ENCODE measurements around the gene MOB4.
A peak's percentile ranks its signal among the peaks of the same experiment; 100 is the strongest.
"Not testable (repeated sequence)": the region's sequence is repeated elsewhere in the genome, so short reads cannot be mapped to it uniquely, and the experiment has no call there.

MOB4 gene

DNA sequence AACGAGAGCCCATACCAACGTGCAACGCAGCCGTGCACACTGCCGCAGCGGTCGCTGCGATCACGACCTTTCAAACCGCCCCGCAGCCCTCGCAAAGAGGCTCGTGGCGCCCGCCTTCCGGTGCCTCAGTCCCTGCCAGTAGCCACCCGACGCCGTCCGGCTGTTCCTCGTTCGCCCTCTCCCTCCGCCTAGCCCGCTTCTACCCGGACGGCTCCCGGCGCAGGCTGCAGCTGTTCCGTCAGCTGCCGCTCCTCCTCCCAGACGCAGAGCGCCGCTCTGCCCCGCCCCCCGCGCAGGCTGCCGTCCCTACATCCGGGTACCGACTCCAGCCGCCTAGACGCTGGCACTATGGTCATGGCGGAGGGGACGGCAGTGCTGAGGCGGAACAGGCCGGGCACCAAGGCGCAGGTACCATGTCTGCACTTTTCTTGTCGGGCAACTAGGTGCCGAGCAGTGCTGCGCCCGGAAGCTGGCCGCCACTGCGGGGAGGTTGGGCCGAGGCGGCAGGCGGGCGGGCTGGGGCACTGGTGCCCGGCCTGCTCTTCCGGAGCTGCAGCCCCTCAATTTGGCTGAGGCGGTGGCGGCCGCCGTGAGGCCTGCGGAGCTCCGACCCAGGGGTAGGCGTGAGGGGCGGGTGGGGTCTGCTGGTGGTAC lies at the start of gene MOB4:
Gene MOB4, plus strand, starts transcription at position 328 of the 654 bp plus-strand sequence. Its CDS starts 21 bp downstream, at position 349.
- peak; percentile 95 for DNase-seq (ENCODE audit: low spot score)

GRCh38 chr2:197472166-197472565 lies 43.7 kb upstream of the MOB4 start:
- DNase-seq (ENCODE audit: low spot score) = no peak

GRCh38 chr2:197477797-197478196 lies 38.1 kb upstream of the MOB4 start:
- DNase-seq (ENCODE audit: low spot score) = no peak

GRCh38 chr2:197480165-197481036 lies 35.5 kb upstream of the MOB4 start:
- DNase-seq (ENCODE audit: low spot score) = no peak

GRCh38 chr2:197484248-197484647 lies 31.6 kb upstream of the MOB4 start:
- DNase-seq (ENCODE audit: low spot score) = not testable (repeated sequence)

DNA sequence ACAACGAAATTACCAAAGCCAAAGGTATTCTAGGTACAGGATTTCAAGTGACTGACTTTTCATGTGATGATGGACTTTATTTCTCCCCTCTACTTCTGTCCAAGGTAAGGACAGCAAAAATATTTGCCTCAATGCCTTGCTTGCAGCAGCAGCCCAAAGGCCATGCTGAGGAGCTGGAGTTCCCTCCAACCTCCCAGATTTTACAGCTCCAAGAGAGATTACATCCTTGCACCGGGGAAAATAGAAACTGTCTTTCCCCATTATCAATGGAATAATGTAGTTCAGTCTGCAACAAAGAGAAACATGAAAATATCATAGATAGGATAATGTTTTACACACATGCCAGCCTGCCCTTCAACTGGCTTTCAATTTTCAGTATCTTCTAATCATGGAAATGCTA lies 29.7 kb upstream of the MOB4 start:
- DNase-seq (ENCODE audit: low spot score) = no peak

- DNase-seq (ENCODE audit: low spot score) = no peak
Measured at GRCh38 chr2:197487385-197487784, 28.5 kb upstream of the MOB4 start.

- no peak for DNase-seq (ENCODE audit: low spot score)
Measured at GRCh38 chr2:197495433-197496134, 20.3 kb upstream of the MOB4 start.

DNA sequence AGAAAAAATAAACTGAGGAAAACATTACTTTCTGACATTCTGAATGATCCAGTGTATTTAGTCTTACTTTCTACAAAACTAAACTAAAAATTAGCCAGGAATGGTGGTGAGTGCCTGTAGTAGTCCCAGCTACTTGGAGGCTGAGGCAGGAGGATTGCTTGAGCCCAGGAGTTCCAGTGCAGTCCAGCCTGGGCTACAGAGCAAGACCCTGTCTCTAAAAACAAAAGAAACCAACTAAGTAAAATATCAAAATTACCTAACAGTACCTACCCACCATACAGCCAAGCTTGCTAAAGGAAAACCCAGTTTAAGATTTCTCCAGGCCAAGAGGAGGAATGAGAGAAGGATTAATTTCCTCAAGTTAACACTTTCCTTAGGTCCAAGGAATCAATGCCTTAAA lies 19.2 kb upstream of the MOB4 start:
- DNase-seq (ENCODE audit: low spot score) = no peak

GRCh38 chr2:197497326-197497725 lies 18.5 kb upstream of the MOB4 start:
- no peak for DNase-seq (ENCODE audit: low spot score)

DNA sequence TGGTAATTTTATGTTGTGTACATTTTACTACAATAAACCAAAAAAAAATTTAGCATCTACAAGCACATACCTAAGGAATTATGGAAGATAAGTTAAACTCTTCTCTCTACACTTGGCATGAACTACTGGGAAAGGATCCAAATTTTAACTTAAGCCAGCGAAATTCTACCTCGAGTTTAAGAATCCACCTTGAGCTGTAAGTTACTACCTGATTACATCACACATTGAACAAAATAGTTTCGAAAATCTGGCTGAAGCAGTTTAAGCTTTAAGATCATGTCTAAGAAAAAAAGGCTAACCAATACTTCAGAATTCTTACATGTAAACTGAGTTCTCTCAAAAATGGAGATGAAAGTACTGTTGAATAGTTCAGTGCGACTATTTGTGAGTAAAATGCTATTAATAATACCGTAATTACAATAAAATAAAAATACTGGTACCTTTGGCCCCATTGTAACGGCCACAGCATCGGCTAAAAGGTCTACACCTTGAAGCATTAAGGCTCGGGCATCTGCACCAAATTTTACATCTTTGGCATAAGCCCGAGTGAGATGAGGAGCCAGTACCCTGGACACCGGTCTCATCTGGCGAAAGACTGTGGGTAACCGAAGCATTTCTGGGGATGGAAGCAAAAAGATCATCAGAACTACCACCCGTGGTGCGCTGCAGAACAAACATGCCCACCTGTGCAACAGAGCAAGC lies 17.5 kb upstream of the MOB4 start:
- DNase-seq (ENCODE audit: low spot score) = no peak

DNA sequence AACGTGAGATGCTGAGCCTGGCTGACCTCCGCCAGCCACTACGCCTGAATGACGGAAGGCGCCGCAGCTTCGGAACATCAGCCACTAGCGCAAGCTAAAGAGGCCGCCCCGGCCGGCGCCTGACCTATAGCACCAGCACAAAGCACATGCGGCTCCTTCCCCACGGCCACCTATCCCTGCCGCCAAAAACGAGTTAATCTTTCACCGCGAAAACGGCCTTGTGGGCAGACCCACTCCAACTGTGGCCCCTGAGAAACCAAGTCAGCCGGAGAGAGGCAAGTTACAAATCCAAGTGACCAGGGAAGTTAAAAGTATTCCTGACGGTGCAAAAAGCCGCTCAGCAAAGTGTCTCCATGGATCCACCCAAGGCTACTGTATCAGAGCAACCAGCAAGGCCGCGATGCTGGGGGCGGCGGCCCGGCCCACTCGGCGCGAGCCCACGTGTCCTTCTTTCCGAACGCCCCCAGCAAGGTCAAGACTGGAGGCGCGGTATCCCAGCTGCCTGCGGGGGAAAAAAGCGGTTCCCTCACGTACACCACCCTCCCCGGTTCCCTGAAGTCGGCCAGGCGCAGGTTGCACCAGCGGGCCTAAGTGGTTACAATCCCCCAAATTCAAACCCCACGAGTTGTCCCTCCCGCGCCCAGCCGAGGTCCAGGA lies 16.8 kb upstream of the MOB4 start:
- peak; percentile 51 for DNase-seq (ENCODE audit: low spot score)

DNA sequence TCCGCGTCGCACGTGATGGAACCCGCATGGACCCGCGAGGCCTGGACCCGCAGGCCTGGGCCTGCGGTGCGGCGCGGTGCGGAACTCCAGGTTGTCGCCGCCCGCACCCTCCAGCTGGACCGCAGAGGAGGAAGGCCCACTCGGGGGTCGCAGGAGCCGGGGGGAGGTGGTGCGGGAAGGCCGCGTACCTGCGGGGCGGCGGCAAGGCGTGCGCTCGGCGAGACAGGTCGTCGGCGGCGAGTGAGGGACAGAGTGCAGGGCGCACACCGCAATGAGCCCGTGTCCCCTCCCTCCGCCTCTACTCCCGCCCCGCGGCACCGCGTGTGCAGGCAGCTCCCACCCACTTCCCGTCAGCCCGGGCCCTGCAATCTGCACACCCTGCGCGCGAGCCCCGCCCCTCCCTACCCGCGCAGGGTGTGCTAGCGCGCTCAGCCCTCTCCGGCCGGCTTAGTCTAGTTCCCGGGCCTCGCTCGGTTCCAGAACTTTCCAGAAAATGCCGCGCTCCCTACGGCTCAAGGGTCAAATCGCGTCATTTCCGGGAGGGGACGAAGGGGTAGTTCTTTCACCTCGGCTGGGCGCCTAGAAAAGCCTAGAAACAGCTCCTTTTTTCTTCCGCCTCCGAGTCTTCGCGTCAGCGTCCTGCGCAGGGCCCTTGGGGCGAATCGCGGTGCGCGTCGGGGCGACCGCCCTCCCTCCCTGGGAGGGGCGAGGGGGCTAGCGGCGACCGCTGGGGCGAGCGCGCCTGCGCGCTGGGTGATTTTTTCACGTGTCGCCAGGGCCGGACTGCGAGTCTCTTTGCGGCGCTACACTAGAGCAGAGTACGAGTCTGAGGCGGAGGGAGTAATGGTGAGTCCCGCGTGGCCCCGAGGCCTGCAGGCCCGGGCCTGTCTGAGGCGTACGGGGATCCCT lies 16.0 kb upstream of the MOB4 start, which contains the start of the genes HSPD1 and HSPE1:
Gene HSPD1, minus strand, starts transcription at position 247 of the 909 bp plus-strand sequence. CDS start 992 bp downstream, outside the sequence.
Gene HSPE1, plus strand, starts transcription at position 786 of the 909 bp plus-strand sequence. Its CDS starts 58 bp downstream, at position 844.
- peak; percentile 99 for DNase-seq (ENCODE audit: low spot score)

DNA sequence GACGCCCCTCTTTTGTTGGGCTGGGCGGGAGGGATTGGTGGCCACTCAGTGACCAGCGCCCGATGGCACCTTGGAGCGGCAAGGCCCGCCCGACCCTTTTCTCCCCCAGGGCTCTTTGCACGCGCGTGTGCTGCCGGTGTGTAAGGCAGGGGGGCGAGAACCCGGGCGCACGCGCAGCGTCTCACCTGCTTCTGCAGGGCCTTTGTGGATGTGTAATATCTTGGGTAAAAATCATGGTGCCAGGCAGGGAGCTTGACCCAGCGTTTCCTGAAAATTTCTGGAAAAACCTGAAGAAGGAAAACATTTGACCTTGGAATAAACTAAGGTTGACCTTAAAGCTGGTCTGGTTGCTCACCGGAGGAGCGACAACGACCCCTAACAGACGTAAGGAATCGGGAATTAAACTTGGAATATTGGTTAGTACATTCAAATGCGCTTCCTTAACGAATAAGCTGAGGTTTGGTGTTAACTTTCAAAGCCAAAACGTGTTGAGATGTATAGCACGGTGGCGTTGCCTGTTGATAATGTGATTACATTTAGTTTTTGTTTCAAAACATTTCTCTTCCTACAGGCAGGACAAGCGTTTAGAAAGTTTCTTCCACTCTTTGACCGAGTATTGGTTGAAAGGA lies 15.2 kb upstream of the MOB4 start:
- no peak for DNase-seq (ENCODE audit: low spot score)

GRCh38 chr2:197502201-197502600 lies 13.7 kb upstream of the MOB4 start:
- no peak for DNase-seq (ENCODE audit: low spot score)

DNA sequence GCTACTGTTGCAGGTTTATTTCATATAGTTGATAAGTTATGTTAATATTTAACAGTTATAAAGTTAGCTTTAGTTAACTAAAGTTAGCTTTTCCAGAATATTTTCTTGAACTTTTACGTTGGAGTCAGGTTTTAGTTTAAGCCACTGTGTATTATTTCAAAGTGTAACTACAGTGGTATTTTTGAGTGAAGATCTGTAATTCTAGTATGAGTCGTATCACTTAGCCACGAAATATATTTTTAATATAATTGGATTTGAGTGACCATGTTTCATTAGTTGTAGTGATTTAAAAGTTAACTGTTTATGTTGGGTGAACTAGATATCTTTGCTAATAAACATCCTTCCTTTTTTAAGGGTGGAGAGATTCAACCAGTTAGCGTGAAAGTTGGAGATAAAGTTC lies 13.2 kb upstream of the MOB4 start:
- no peak for DNase-seq (ENCODE audit: low spot score)

- DNase-seq (ENCODE audit: low spot score) = no peak
Measured at GRCh38 chr2:197504000-197504399, 11.9 kb upstream of the MOB4 start.

- no peak for DNase-seq (ENCODE audit: low spot score)
Measured at GRCh38 chr2:197504512-197504911, 11.4 kb upstream of the MOB4 start.

- no peak for DNase-seq (ENCODE audit: low spot score)
Measured at GRCh38 chr2:197506658-197507057, 9.2 kb upstream of the MOB4 start.

DNA sequence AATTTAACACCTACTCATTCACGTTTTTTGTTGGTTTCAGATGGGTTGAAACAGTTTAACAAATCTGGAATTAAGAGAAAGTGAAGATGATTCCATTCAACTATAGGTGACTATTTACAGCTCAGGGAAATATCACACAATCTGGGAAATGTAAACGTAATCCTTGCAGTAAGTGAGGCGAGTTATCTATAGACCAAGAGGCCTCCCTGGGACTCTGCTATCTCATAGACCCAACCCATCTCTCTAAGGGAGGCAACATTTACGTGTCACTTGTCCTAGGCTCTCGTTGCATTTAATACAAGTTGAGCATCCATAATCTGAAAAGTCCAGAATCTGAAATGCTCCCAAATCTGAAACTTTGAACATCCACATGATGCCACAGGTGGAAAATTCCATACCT lies 2.0 kb upstream of the MOB4 start:
- no peak for DNase-seq (ENCODE audit: low spot score)

All from globus pallidus (tissue), 1 donor.